Loucy (cell line): ENCODE data around the gene SAPCD2.

ENCODE experiments used
- H2AFZ ChIP-seq: fragments of 200-600 bp; sonication (generic); 2 replicates; pipeline ENCODE4 v1.6.0; 2016; ENCODE audit warnings: antibody characterized with exemption, mild to moderate bottlenecking, low read length, moderate library complexity
- H3F3A ChIP-seq: fragments of 200-600 bp; 2 replicates; pipeline ENCODE4 v1.6.0; 2016; ENCODE audit warnings: antibody characterized with exemption, low read depth, mild to moderate bottlenecking
- H3K27me3 ChIP-seq: fragments of 200-600 bp; sonication (generic); 2 replicates; pipeline ENCODE4 v1.6.1; 2014; ENCODE audit warnings: low read length, mild to moderate bottlenecking; ENCODE audit not compliant: insufficient read depth, poor library complexity, severe bottlenecking
- H3K36me3 ChIP-seq: fragments of 200-600 bp; sonication (generic); 2 replicates; pipeline ENCODE4 v1.6.1; 2016; ENCODE audit warnings: low read length; ENCODE audit not compliant: insufficient read depth
- H3K4me1 ChIP-seq: fragments of 200-600 bp; sonication (generic); 2 replicates; pipeline ENCODE4 v1.5.1; 2014; ENCODE audit warnings: low read length, mild to moderate bottlenecking; ENCODE audit not compliant: insufficient read depth, poor library complexity, severe bottlenecking
- H3K4me2 ChIP-seq: fragments of 200-600 bp; sonication (generic); 2 replicates; pipeline ENCODE4 v1.6.0; 2014; ENCODE audit warnings: antibody characterized with exemption, low read length, low read depth, mild to moderate bottlenecking; ENCODE audit not compliant: poor library complexity, severe bottlenecking
- H3K4me3 ChIP-seq: fragments of 200-600 bp; sonication (generic); 2 replicates; pipeline ENCODE4 v1.5.1; 2014; ENCODE audit warnings: low read length, mild to moderate bottlenecking, mixed read lengths; ENCODE audit not compliant: poor library complexity, severe bottlenecking
- H3K79me2 ChIP-seq: fragments of 200-600 bp; sonication (generic); 2 replicates; pipeline ENCODE4 v1.6.1; 2014; ENCODE audit warnings: low read length; ENCODE audit not compliant: insufficient read depth
- H3K9ac ChIP-seq: fragments of 200-600 bp; sonication (generic); 2 replicates; pipeline ENCODE4 v1.6.0; 2014; ENCODE audit warnings: mild to moderate bottlenecking, low read depth, low read length, moderate library complexity; ENCODE audit not compliant: poor library complexity, severe bottlenecking
- H3K9me2 ChIP-seq: fragments of 200-600 bp; sonication (generic); replicated peaks from 2 replicates; pipeline ENCODE4 v1.6.1; 2016; ENCODE audit warnings: low read depth, low read length, mixed read lengths
- H3K9me3 ChIP-seq: fragments of 200-600 bp; sonication (generic); 2 replicates; pipeline ENCODE4 v1.6.1; 2014; ENCODE audit warnings: mild to moderate bottlenecking, antibody characterized with exemption, low read length, low read depth; ENCODE audit not compliant: insufficient read depth
- H4K20me1 ChIP-seq: fragments of 200-600 bp; sonication (generic); 2 replicates; pipeline ENCODE4 v1.6.0; 2014; ENCODE audit warnings: antibody characterized with exemption, low read length, mild to moderate bottlenecking; ENCODE audit not compliant: insufficient read depth, poor library complexity, severe bottlenecking
- EZH2phosphoT487 ChIP-seq: fragments of 200-600 bp; IDR thresholded peaks from 2 replicates; pipeline ENCODE4 v1.6.1; 2018; ENCODE audit warnings: antibody characterized with exemption, mild to moderate bottlenecking, moderate library complexity, borderline replicate concordance
- TF ChIP-seq, protein P1 (sequence below): fragments of 200-600 bp; sonication (generic); conservative IDR thresholded peaks from 2 replicates; pipeline ENCODE4 v1.5.1; 2014; ENCODE audit warnings: mild to moderate bottlenecking, antibody characterized with exemption, low read length

SAPCD2 gene

DNA sequence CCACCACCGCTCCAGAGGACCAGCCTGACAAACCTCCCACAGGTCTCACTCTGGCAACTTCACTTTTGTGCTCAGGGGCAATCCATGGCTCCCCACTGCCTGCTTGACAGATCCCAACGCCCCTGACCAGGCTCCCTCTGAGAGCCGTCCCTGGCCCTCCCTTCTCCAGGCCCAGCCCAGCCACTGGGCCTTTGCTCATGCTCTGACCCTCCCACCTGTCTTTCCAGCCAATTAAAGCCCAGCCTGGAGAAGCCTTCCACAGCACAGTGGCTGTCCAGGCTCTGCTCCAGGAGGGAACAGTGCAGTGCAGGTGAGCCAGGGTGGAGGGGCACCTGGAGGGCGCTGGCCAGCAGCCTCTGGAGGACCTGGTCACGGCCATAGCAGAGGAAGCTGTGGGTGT is 19.8 kb downstream of the SAPCD2 start:
- Histone ChIP-seq H3K9me2 (no peaks in the 10 kb centered on the region), H3K36me3 (no peaks in the 10 kb centered on the region), H3K9me3 (no peaks in the 10 kb centered on the region), H3K9ac (no peak overlapping the region), H3K4me1 (peaks cover 5% of the 10 kb centered on the region), H3K79me2 (no peaks in the 10 kb centered on the region), H4K20me1 (no peaks in the 10 kb centered on the region), H3K4me3 (no peak overlapping the region), H3K4me2 (no peak overlapping the region), H2AFZ (no peak overlapping the region), H3F3A (no peaks in the 10 kb centered on the region), H3K27me3 (no peaks in the 10 kb centered on the region)
- TF ChIP-seq, protein P1, sequence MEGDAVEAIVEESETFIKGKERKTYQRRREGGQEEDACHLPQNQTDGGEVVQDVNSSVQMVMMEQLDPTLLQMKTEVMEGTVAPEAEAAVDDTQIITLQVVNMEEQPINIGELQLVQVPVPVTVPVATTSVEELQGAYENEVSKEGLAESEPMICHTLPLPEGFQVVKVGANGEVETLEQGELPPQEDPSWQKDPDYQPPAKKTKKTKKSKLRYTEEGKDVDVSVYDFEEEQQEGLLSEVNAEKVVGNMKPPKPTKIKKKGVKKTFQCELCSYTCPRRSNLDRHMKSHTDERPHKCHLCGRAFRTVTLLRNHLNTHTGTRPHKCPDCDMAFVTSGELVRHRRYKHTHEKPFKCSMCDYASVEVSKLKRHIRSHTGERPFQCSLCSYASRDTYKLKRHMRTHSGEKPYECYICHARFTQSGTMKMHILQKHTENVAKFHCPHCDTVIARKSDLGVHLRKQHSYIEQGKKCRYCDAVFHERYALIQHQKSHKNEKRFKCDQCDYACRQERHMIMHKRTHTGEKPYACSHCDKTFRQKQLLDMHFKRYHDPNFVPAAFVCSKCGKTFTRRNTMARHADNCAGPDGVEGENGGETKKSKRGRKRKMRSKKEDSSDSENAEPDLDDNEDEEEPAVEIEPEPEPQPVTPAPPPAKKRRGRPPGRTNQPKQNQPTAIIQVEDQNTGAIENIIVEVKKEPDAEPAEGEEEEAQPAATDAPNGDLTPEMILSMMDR = no peak
- no peak for TF ChIP-seq EZH2phosphoT487

DNA sequence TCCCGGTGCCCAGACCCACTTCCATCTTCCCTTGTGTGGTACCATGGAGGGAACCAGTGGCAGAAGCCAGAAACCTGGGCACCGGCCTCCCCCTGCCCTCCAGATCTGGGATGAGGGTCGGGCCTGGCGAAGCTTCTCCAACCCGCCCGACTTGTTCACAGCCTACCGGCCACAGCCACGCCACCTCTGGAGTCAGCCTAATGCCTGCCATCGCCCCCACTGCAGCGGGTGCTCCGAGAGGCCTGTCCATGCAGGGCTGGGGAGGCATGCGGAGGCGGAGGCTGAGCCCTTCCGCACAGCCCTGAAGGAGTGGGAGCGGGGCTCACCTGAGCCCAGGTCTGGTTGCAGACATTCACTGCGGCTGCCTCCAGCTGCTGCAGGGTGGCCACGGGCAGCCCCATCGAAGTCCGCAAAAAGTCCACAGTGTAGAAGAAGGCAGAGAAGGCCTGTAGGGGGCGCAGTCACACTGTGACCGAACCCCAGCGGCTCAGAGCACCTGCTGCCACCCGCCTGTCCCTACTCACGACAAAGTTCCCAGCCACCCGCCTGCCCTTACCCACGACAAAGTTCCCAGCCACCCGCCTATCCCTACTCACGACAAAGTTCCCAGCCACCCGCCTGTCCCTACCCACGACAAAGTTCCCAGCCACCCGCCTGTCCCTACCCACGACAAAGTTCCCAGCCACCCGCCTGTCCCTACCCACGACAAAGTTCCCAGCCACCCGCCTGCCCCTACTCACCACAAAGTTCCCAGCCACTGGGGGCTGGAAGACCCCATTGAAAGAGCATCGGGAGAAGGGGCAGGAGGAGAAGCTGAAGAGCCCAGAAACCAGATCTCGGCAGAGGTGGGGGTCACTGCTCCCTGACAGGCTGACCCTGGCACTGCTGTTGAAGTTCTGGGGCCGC is 20.6 kb downstream of the SAPCD2 start:
- H3K27me3 ChIP-seq = no peaks in the 10 kb centered on the region
- peaks cover 10% of the 10 kb centered on the region for H3K4me1 ChIP-seq
- peaks cover 6% of the 10 kb centered on the region for H4K20me1 ChIP-seq
- no peak overlapping the region for H2AFZ ChIP-seq
- peaks cover 7% of the 10 kb centered on the region; the same call in 1 of the 2 replicates for H3K79me2 ChIP-seq
- no peaks in the 10 kb centered on the region for H3K9me2 ChIP-seq
- H3K4me2 ChIP-seq = no peak overlapping the region
- H3K36me3 ChIP-seq = no peaks in the 10 kb centered on the region
- H3K9me3 ChIP-seq = no peaks in the 10 kb centered on the region
- H3K4me3 ChIP-seq = no peak overlapping the region
- TF ChIP-seq, protein P1 = peak; percentile 48
- TF ChIP-seq EZH2phosphoT487 = no peak
- no peak overlapping the region for H3K9ac ChIP-seq
- no peaks in the 10 kb centered on the region for H3F3A ChIP-seq

DNA sequence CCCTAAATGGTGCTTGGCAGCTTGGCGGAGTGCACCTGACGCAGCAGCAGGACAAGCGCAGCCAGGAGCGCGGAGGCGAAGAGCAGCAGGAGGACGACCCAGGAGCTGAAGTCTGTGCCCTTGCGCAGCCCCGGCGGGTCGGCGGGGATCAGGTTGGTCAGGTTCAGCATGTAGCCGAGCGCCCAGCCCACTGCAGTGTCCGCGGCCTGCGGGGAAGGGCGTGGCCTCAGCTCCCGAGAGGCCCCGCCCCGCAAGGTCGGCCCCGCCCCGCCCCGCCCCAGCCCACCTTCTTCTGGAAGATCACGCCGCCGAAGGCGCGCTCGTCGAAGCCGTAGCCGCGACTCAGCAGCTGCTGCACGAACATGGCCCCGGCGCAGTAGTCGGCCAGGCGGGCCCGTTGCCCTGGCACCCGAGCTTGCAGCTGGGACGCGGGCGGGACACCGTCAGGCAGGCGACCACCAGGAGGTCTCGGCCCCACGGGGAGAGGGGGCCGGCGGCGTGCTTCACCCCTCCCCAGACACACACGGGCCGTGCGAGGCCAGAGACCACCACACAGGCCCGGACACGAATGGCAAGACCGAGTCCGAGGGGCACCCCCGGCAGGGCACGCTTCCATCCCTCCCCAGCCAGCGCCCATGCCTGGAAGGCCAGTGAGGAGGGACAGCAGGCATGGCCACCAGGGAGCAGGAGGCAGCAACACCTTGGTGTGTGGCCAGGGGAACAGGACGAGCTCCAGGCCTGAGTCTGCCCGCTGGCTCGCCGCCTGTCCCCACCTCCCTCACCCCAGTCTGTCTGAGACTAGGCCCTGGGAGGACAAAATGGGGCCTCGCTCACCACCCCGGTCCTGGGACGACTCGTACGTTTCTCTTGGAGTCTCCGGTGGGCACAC is 21.5 kb downstream of the SAPCD2 start:
- Histone ChIP-seq H3F3A (no peaks in the 10 kb centered on the region), H3K9me3 (no peaks in the 10 kb centered on the region), H3K4me3 (no peak overlapping the region), H3K9ac (no peak overlapping the region), H3K4me1 (peaks cover 19% of the 10 kb centered on the region), H2AFZ (no peak overlapping the region), H3K36me3 (no peaks in the 10 kb centered on the region), H3K79me2 (peaks cover 14% of the 10 kb centered on the region; the same call in 1 of the 2 replicates), H3K4me2 (no peak overlapping the region), H4K20me1 (peaks cover 14% of the 10 kb centered on the region), H3K27me3 (no peaks in the 10 kb centered on the region), H3K9me2 (no peaks in the 10 kb centered on the region)
- no peak for TF ChIP-seq EZH2phosphoT487
- TF ChIP-seq, protein P1 = no peak
